Right lobe of liver (tissue), 6 donors: Measurements from ENCODE around the gene SLC36A4. TPM values are rescaled to one million over a fixed set of nuclear protein-coding genes. Genes with fewer than 3 reads are reported as not detected.
A peak's percentile ranks its signal among the peaks of the same experiment; 100 is the strongest.

Experiments
- ATAC-seq, 4 donors: fragments of 200-7000 bp; cut with Tn5 transposase; one replicate each; pipeline ENCODE4 v1.9.1; 2020; ENCODE audit warnings: mild to moderate bottlenecking in 4 of 4, moderate library complexity in 4 of 4
- DNase-seq, 3 donors: peaks; one replicate each; pipeline ENCODE4 v3.0.0-alpha.2; 2020
- H3K27ac ChIP-seq, 3 donors: fragments of 200-600 bp; one replicate each; pipeline ENCODE4 v1.8.0; 2022
- H3K27me3 ChIP-seq, 2 donors: fragments of 200-600 bp; one replicate each; pipeline ENCODE4 v1.8.0; 2022
- H3K36me3 ChIP-seq, 4 donors: fragments of 200-600 bp; sonication (generic) in 1 of 4; one replicate each; pipeline versions ENCODE4 v1.5.1 to v1.8.0; 2017 to 2022; ENCODE audit warnings: control low read depth in 1 of 4
- H3K4me1 ChIP-seq, 4 donors: fragments of 200-600 bp; sonication (generic) in 1 of 4; one replicate each; pipeline versions ENCODE4 v1.5.1 to v1.8.0; 2017 to 2022; ENCODE audit warnings: control low read depth in 1 of 4
- H3K4me3 ChIP-seq, 3 donors: fragments of 200-600 bp; one replicate each; pipeline ENCODE4 v1.8.0; 2022
- H3K9me3 ChIP-seq, 4 donors: fragments of 200-600 bp; sonication (generic) in 1 of 4; one replicate each; pipeline versions ENCODE4 v1.5.1 to v1.8.0; 2017 to 2022; ENCODE audit warnings: control low read depth in 1 of 4
- POLR2A ChIP-seq: fragments of 450-650 bp; IDR thresholded peaks from one replicate; pipeline ENCODE4 v1.6.1; 2017; ENCODE audit warnings: antibody characterized with exemption, mild to moderate bottlenecking
- WGBS: methylation state at CpG from one replicate; pipeline ENCODE4 v1.1.6; 2018; ENCODE audit warnings: low coverage, low lambda C conversion rate; ENCODE audit not compliant: insufficient coverage; ENCODE audit errors: missing lambda C conversion rate; 5-methylcytosine and 5-hydroxymethylcytosine counted together
- intact Hi-C, 2 donors: fragments of 100-400 bp; cut with DNase I; formaldehyde crosslinking; loops; one replicate each; pipeline versions ENCODE4 v1.11.2 to v1.14.1; 2022
- total RNA-seq, 6 experiments: library from RNA; depleted of rRNA in 2 of 6; stranded (reverse); fragments of >200 nt in 2 of 6; fragmentation: NEBNext Ultra II Directional in 3 of 6; extraction: Animal tissue kit (Norgen Biotek cat#: 25700) in 3 of 6; gene quantifications; one replicate each; pipeline versions ENCODE4 v1.1.0 to v1.2.4, GENCODE V29; 2016 to 2023
- TF ChIP-seq, protein P1 (sequence below), 4 donors: fragments of 200-600 bp in 3 of 4; fragments of 450-650 bp in 1 of 4; IDR thresholded peaks; one replicate each; pipeline versions ENCODE4 v1.5.1 to v1.8.0; 2016 to 2022; ENCODE audit warnings: antibody characterized with exemption in 4 of 4, mild to moderate bottlenecking in 2 of 4
- donor health status: DM: no; HTN: yes; CAD: no.
- donor health status: DM: no; HTN: no; CAD: no.
- donor health status: DM: no; HTN: no; CAD: no.
- donor health status: DM: no; HTN: yes; CAD: no.
- donor health status: DM: no; HTN: yes; CAD: no.

SLC36A4 gene
- total RNA-seq, 6 experiments from 2014 or later: 3.2 to 10.7 (median 6.5) TPM

DNA sequence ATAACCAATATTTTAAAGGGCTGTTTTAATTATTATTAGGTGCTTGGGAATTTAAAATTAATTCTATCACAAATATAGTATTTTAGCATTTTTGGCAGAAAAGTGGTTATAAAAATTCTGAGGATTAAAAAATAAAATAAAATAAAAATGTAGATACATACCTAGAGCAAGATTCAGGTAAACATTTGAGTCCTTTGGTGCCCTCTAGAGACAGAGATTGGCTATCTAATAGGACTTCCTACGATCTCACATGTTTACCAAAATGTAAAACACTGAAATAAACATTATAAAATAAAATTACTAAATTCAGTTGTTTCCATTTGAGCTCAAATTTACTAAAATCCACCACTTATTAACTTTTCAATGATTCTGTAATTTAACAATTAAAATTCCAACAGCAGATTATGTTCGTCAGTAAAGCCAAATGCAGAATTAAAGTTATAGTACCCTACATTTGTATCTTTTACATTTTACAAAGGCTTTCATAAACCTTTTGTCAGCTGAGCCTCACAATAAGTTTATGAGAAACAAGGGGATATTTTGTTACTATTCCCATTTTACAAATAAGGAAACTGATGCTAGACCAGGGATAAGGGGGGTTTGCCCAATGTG lies 27.7 kb downstream of the SLC36A4 start:
- Histone ChIP-seq H3K4me3 (no peak overlapping the region), H3K36me3 (no peaks in the 10 kb centered on the region), H3K27me3 (no peaks in the 10 kb centered on the region), H3K4me1 (no peaks in the 10 kb centered on the region), H3K27ac (no peak overlapping the region), H3K9me3 (no peaks in the 10 kb centered on the region)
- DNase-seq (no peak), ATAC-seq (peak; percentile 59 to 65 (median 60))
- no peak for TF ChIP-seq POLR2A
- TF ChIP-seq, protein P1, sequence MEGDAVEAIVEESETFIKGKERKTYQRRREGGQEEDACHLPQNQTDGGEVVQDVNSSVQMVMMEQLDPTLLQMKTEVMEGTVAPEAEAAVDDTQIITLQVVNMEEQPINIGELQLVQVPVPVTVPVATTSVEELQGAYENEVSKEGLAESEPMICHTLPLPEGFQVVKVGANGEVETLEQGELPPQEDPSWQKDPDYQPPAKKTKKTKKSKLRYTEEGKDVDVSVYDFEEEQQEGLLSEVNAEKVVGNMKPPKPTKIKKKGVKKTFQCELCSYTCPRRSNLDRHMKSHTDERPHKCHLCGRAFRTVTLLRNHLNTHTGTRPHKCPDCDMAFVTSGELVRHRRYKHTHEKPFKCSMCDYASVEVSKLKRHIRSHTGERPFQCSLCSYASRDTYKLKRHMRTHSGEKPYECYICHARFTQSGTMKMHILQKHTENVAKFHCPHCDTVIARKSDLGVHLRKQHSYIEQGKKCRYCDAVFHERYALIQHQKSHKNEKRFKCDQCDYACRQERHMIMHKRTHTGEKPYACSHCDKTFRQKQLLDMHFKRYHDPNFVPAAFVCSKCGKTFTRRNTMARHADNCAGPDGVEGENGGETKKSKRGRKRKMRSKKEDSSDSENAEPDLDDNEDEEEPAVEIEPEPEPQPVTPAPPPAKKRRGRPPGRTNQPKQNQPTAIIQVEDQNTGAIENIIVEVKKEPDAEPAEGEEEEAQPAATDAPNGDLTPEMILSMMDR (IDR thresholded peaks at IDR 0.05): peak; percentile 32 to 58 (median 55)
- 20% methylated on average over 2 of the region's 2 CpGs for WGBS
- intact Hi-C loops: no loop called here

DNA sequence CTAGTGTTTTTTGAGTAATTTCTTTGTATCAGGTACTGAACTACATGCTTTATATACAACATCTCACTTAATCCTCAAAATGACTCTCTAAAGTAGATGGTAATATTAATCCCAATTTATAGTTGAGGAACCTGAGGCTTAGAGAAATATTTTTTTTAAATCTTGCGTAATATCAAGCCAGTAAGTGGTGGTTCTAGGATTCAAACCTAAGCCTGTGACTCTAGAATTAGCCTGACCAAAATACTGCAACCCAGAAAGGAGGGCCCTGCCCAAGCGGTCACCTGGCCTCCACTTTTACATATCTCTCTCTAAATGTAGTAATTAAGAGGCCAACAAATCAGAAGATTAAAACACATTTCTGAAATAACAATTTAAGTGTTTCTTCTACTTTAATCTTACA lies 28.6 kb downstream of the SLC36A4 start:
- Histone ChIP-seq H3K27ac (no peak overlapping the region), H3K9me3 (no peaks in the 10 kb centered on the region), H3K36me3 (no peaks in the 10 kb centered on the region), H3K4me1 (no peaks in the 10 kb centered on the region), H3K27me3 (no peaks in the 10 kb centered on the region), H3K4me3 (no peak overlapping the region)
- DNase-seq (no peak), ATAC-seq (no peak)
- 96% methylated on average over 2 of the region's 2 CpGs for WGBS
- TF ChIP-seq, protein P1 (IDR thresholded peaks at IDR 0.05): no peak
- TF ChIP-seq POLR2A: no peak
- intact Hi-C loops: no loop called here

DNA sequence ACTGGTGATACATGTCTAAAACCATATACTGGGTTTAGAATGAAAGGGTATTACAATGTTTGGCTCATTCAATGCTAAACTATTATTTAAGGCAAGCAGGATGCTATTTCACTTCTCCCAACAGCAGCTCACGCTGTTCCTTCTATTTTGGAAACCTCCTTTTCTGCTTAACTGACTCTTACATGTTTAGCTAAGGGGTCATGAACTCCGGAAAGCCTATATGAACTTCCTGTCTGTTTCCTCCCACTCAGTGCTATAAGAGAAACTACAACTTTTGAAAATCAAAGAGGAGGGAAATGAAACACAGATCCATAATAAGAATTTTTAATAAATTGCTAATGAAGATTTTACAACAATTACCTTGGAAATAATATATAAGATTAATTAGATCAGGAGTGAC lies 30.9 kb downstream of the SLC36A4 start:
- Histone ChIP-seq H3K9me3 (no peaks in the 10 kb centered on the region), H3K4me1 (no peaks in the 10 kb centered on the region), H3K27me3 (no peaks in the 10 kb centered on the region), H3K4me3 (no peak overlapping the region), H3K36me3 (no peaks in the 10 kb centered on the region), H3K27ac (no peak overlapping the region)
- intact Hi-C loops: no loop called here
- TF ChIP-seq POLR2A: no peak
- TF ChIP-seq, protein P1 (IDR thresholded peaks at IDR 0.05): no peak
- DNase-seq (no peak), ATAC-seq (peak in 1 of 4 donors; percentile 37)
- WGBS: 60% methylated on average over 2 of the region's 2 CpGs

DNA sequence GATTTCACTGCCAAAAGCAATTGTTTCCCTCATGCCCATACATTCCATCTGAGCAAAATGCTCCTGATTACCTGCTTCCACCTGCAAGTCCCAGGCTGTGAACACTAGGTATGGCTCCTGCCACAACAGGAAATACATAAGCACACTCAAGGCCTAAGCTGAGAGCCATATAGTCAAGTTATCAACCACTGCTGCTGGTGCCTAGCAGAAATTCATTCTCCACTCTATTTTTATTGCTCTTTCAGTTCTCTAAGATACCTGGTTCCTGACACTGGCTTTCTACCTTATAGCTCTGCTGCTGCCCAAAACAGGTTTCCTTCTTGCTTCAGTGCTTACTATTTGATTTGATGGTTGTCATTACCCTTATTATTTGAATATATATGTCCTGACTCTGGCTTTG lies 31.6 kb downstream of the SLC36A4 start:
- no peaks in the 10 kb centered on the region for H3K36me3 ChIP-seq
- H3K27ac ChIP-seq: no peak overlapping the region
- DNase-seq (no peak), ATAC-seq (no peak)
- H3K4me1 ChIP-seq: no peaks in the 10 kb centered on the region
- no peaks in the 10 kb centered on the region for H3K27me3 ChIP-seq
- intact Hi-C loops: no loop called here
- TF ChIP-seq POLR2A: no peak
- TF ChIP-seq, protein P1 (IDR thresholded peaks at IDR 0.05): no peak
- no peak overlapping the region for H3K4me3 ChIP-seq
- H3K9me3 ChIP-seq: no peaks in the 10 kb centered on the region

DNA sequence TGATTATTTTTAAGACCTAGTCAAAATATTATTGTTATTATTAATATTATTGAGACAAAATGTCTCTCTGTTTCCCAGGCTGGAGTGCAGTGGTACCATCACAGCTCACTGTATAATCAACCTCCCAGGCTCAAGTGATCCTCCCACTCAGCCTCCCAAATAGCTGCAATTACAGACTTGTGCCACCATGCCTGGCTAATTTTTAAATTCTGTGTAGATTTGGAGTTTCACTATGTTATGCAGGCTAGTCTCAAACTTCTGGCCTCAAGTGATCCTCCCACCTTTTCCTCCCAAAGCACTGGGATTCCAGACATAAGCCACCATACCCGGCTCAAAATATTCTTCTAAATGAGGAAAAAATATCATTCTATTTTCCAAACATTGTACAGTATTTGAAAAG lies 37.0 kb downstream of the SLC36A4 start:
- ATAC-seq: no peak
- H3K4me3 ChIP-seq: no peak overlapping the region
- TF ChIP-seq POLR2A: no peak
- TF ChIP-seq, protein P1 (IDR thresholded peaks at IDR 0.05): no peak
- no peak overlapping the region for H3K27ac ChIP-seq
- WGBS: 95% methylated on average over 1 of the region's 1 CpG
- intact Hi-C loops: no loop called here
- DNase-seq: no peak
- H3K4me1 ChIP-seq: no peaks in the 10 kb centered on the region
- no peaks in the 10 kb centered on the region for H3K9me3 ChIP-seq
- no peaks in the 10 kb centered on the region for H3K27me3 ChIP-seq
- H3K36me3 ChIP-seq: no peaks in the 10 kb centered on the region
